ENCODE data around the gene SAMD15. TPM values are rescaled to one million over a fixed set of nuclear protein-coding genes. Genes with fewer than 3 reads are reported as not detected.

Gene SAMD15
- total RNA-seq, 4 donors from 2014 or later = 4.8 to 9.5 (median 7.3) TPM

- no peaks in the 10 kb centered on the region for H3K9me3 ChIP-seq
- no peaks in the 10 kb centered on the region for H3K27me3 ChIP-seq
- no peak for DNase-seq
- peaks cover 53 to 57% of the 10 kb centered on the region in 2 donors for H3K36me3 ChIP-seq
- H3K27ac ChIP-seq = no peak overlapping the region
- H3K4me1 ChIP-seq = no peaks in the 10 kb centered on the region
- intact Hi-C loops (cut with DNase I) = no loop called here
- no peak for TF ChIP-seq POLR2A (IDR thresholded peaks at IDR 0.05)
- H3K4me3 ChIP-seq (replicated peaks in 1 of 3) = no peak overlapping the region
- 97 to 100% methylated on average over 1 of the region's 1 CpG for WGBS, 2 donors
These were observed 61.4 kb downstream of the SAMD15 start for GRCh38 chr14:77438596-77438995.

DNA sequence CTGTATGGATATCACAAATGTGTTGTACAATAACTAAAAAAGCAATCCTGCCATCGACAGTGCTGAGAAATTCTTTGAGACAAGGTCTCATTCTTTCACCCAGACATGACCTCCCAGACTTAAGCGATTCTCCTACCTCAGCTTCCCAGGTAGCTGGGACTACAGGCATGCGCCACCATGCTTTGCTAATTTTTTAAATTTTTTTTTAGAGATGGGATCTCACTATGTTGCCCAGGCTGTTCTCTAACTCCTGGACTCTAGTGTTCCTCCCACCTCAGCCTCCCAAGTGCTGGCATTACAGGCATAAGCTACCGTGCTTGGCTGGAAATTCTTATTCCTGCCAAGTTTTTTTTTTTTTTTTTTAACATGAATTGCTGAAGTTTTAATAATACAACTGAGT, 62.7 kb downstream of the SAMD15 start:
- Histone ChIP-seq H3K4me3 (replicated peaks in 1 of 3) (no peak overlapping the region), H3K27ac (no peak overlapping the region), H3K4me1 (no peaks in the 10 kb centered on the region), H3K36me3 (peaks cover 51 to 56% of the 10 kb centered on the region in 2 donors), H3K9me3 (no peaks in the 10 kb centered on the region), H3K27me3 (no peaks in the 10 kb centered on the region)
- no peak for DNase-seq
- no peak for TF ChIP-seq CTCF (IDR thresholded peaks at IDR 0.05)
- no peak for TF ChIP-seq POLR2A (IDR thresholded peaks at IDR 0.05)
- 96 to 97% methylated on average over 4 of the region's 4 CpGs for WGBS, 2 donors
- intact Hi-C loops (cut with DNase I) = no loop called here

Other genes starting within 250 kb of the SAMD15 start
- gene ZDHHC22, start 235.6 kb upstream of the SAMD15 start, total RNA-seq = not detected
- gene TMEM63C, start 195.6 kb upstream of the SAMD15 start, total RNA-seq = 1 to 10 TPM in 1 of 4 donors, under 1 TPM in 3; 0.13 to 4.1 (median 0.54) TPM
- gene NGB, start 106.2 kb upstream of the SAMD15 start, total RNA-seq = not detected
- gene POMT2, start 56.5 kb upstream of the SAMD15 start, total RNA-seq = 10 to 100 TPM; 19.1 to 36.4 (median 25.7) TPM
- gene GSTZ1, start 56.3 kb upstream of the SAMD15 start, total RNA-seq = 10 to 100 TPM; 18.0 to 50.1 (median 35.6) TPM
- gene TMED8, start 285 bp upstream of the SAMD15 start, total RNA-seq = 10 to 100 TPM; 20.9 to 33.3 (median 28.8) TPM
- gene NOXRED1, start 46.1 kb downstream of the SAMD15 start, total RNA-seq = under 1 TPM in 2 of 4 donors, not detected in 2; 0.22 to 0.67 TPM
- gene VIPAS39, start 80.2 kb downstream of the SAMD15 start, total RNA-seq = 10 to 100 TPM; 17.1 to 24.9 (median 19.7) TPM
- 100 to 1,000 TPM in 2 of 4 donors, 10 to 100 TPM in 2; 49.4 to 111 (median 93.2) TPM for gene AHSA1, start 80.7 kb downstream of the SAMD15 start, total RNA-seq
- gene ISM2, start 121.4 kb downstream of the SAMD15 start, total RNA-seq = not detected
- 10 to 100 TPM; 25.6 to 32.2 (median 29.0) TPM for gene SPTLC2, start 239.3 kb downstream of the SAMD15 start, total RNA-seq